K562 (cell line): Measurements from ENCODE around the gene USP10. TPM values are rescaled to one million over a fixed set of nuclear protein-coding genes. Genes with fewer than 3 reads are reported as not detected.
A peak's percentile ranks its signal among the peaks of the same experiment; 100 is the strongest.

Experiments used
- BDP1 ChIP-seq: IDR thresholded peaks from 3 replicates; pipeline ENCODE4 v1.6.1; 2011; ENCODE audit not compliant: insufficient read length, insufficient read depth
- FUS ChIP-seq: fragments of 200-400 bp; formaldehyde crosslinking; optimal IDR thresholded peaks from 2 replicates; pipeline ENCODE3; 2017; ENCODE audit warnings: low read depth, low read length
- HNRNPK ChIP-seq: fragments of 200-400 bp; formaldehyde crosslinking; IDR thresholded peaks from one replicate; pipeline ENCODE4 v1.6.1; 2018; ENCODE audit warnings: mild to moderate bottlenecking, low read depth, low read length; ENCODE audit not compliant: poor library complexity, severe bottlenecking
- MED1 ChIP-seq: sonication (generic); formaldehyde crosslinking; IDR thresholded peaks from 2 replicates; pipeline ENCODE4 v1.8.1; 2023; ENCODE audit warnings: missing genetic modification reagents, borderline replicate concordance
- MXI1 ChIP-seq: IDR thresholded peaks from 2 replicates; pipeline ENCODE4 v1.6.1; 2011; ENCODE audit warnings: low read depth, mild to moderate bottlenecking, improper control_type of control experiment, low read length
- POU5F1 ChIP-seq: fragments of 150-350 bp; IDR thresholded peaks from 2 replicates; pipeline ENCODE4 v1.6.1; 2014; ENCODE audit warnings: borderline replicate concordance, low read length, low read depth, mild to moderate bottlenecking; ENCODE audit not compliant: partially characterized antibody
- ZNF274 ChIP-seq: IDR thresholded peaks from 2 replicates; pipeline ENCODE4 v1.6.1; 2011; ENCODE audit warnings: low read depth, mild to moderate bottlenecking, low read length, moderate library complexity, borderline replicate concordance
- polyA plus RNA-seq, 8 experiments: library from polyadenylated mRNA; depleted of rRNA in 4 of 8; stranded (reverse) in 5 of 8; unstranded in 3 of 8; fragments of >200 nt; fragmentation: Nextera tagmentation in 2 of 8; fragmentation: Illumina TruSeq in 1 of 8; extraction: Ambion mirVana in 2 of 8; extraction: Trizol in 1 of 8; gene quantifications; 2 replicates each; pipeline versions ENCODE4 v1.2.1 to v1.2.3, GENCODE V29; 2011 to 2014; ENCODE audit warnings: inconsistent platforms in 1 of 8, missing spikeins in 1 of 8
- total RNA-seq, 7 experiments: library from RNA; depleted of rRNA in 6 of 7; stranded (reverse); fragments of >200 nt in 6 of 7; fragmentation: Illumina TruSeq in 2 of 7; extraction: Trizol in 2 of 7; gene quantifications; 2 replicates each; pipeline versions ENCODE4 v1.2.1 to v1.2.3, GENCODE V29; 2011 to 2021; ENCODE audit warnings: low replicate concordance in 1 of 7
- TF ChIP-seq, protein P1 (sequence below): fragments of 450-650 bp; formaldehyde crosslinking; IDR thresholded peaks from 2 replicates; pipeline ENCODE4 v1.4.0; 2020; ENCODE audit warnings: mild to moderate bottlenecking, moderate library complexity
- TF ChIP-seq, protein P2 (sequence below), 2 experiments: fragments of 450-650 bp in 1 of 2; sonication (generic) in 1 of 2; formaldehyde crosslinking in 1 of 2; IDR thresholded peaks; 2 replicates each; pipeline versions ENCODE4 v1.7.1 to v1.9.0; 2016 to 2022; ENCODE audit warnings: inconsistent platforms in 1 of 2, mild to moderate bottlenecking in 1 of 2, missing genetic modification reagents in 1 of 2
- TF ChIP-seq, protein P3 (sequence below): fragments of 450-650 bp; IDR thresholded peaks from 2 replicates; pipeline ENCODE4 v1.6.1; 2014; ENCODE audit warnings: low read depth, mild to moderate bottlenecking, moderate library complexity, borderline replicate concordance
- TF ChIP-seq, protein P4 (sequence below): fragments of 250-450 bp; sonication (Bioruptor Pico); IDR thresholded peaks from 2 replicates; pipeline ENCODE4 v1.5.0; 2021; ENCODE audit warnings: mild to moderate bottlenecking, borderline replicate concordance

USP10 gene
- total and polyA plus RNA-seq, 9 of the 15 experiments (the other 6 are each of a cell fraction or from before 2014, with no cell fraction given), result 61.7 to 197 (median 116) TPM

DNA sequence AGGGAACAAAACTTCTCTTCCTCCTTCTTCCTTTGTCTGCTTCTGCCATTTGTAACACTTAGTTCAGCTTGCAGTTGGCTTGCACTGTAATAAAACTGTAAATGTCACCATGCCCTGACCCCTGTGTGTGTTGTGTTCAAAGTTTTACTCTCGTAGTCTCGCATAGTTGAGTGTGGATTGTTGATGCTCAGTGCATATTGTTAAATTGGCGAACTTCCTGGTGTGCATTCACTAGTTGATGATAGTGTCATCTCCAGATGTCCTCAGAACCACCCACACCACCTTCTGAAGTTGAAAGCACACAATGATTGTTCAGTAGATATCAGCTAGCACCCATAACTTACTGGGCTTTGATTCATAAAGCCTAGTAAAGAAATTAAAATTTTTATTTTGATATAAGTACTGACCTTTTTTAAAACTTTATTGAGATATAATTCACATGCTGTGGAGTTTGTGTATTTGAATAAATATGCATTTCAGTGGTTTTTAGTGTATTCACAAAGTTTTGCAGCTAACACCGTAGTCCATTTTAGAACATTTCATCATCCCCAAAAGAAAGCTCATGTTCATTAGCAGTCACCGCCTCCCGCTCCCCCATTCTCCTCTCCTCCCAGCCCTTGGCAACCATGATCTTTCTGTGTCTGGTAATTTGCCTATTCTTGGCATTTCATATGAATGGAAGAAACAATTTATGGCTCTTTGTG, 25.0 kb downstream of the USP10 start (continued):
- TF ChIP-seq, protein P1, sequence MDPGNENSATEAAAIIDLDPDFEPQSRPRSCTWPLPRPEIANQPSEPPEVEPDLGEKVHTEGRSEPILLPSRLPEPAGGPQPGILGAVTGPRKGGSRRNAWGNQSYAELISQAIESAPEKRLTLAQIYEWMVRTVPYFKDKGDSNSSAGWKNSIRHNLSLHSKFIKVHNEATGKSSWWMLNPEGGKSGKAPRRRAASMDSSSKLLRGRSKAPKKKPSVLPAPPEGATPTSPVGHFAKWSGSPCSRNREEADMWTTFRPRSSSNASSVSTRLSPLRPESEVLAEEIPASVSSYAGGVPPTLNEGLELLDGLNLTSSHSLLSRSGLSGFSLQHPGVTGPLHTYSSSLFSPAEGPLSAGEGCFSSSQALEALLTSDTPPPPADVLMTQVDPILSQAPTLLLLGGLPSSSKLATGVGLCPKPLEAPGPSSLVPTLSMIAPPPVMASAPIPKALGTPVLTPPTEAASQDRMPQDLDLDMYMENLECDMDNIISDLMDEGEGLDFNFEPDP, result no peak
- TF ChIP-seq HNRNPK (no peak), MED1 (CRISPR knock-in tag) (no peak), FUS (no peak), ZNF274 (no peak), MXI1 (no peak), BDP1 (no peak), POU5F1 (no peak)
- TF ChIP-seq, protein P2, sequence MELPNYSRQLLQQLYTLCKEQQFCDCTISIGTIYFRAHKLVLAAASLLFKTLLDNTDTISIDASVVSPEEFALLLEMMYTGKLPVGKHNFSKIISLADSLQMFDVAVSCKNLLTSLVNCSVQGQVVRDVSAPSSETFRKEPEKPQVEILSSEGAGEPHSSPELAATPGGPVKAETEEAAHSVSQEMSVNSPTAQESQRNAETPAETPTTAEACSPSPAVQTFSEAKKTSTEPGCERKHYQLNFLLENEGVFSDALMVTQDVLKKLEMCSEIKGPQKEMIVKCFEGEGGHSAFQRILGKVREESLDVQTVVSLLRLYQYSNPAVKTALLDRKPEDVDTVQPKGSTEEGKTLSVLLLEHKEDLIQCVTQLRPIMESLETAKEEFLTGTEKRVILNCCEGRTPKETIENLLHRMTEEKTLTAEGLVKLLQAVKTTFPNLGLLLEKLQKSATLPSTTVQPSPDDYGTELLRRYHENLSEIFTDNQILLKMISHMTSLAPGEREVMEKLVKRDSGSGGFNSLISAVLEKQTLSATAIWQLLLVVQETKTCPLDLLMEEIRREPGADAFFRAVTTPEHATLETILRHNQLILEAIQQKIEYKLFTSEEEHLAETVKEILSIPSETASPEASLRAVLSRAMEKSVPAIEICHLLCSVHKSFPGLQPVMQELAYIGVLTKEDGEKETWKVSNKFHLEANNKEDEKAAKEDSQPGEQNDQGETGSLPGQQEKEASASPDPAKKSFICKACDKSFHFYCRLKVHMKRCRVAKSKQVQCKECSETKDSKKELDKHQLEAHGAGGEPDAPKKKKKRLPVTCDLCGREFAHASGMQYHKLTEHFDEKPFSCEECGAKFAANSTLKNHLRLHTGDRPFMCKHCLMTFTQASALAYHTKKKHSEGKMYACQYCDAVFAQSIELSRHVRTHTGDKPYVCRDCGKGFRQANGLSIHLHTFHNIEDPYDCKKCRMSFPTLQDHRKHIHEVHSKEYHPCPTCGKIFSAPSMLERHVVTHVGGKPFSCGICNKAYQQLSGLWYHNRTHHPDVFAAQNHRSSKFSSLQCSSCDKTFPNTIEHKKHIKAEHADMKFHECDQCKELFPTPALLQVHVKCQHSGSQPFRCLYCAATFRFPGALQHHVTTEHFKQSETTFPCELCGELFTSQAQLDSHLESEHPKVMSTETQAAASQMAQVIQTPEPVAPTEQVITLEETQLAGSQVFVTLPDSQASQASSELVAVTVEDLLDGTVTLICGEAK (IDR thresholded peaks at IDR 0.05), result peak; percentile 74
- TF ChIP-seq, protein P2 (CRISPR knock-in tag; IDR thresholded peaks at IDR 0.05), result peak; percentile 52; the same call in 1 of the 2 replicates
- TF ChIP-seq, protein P3, sequence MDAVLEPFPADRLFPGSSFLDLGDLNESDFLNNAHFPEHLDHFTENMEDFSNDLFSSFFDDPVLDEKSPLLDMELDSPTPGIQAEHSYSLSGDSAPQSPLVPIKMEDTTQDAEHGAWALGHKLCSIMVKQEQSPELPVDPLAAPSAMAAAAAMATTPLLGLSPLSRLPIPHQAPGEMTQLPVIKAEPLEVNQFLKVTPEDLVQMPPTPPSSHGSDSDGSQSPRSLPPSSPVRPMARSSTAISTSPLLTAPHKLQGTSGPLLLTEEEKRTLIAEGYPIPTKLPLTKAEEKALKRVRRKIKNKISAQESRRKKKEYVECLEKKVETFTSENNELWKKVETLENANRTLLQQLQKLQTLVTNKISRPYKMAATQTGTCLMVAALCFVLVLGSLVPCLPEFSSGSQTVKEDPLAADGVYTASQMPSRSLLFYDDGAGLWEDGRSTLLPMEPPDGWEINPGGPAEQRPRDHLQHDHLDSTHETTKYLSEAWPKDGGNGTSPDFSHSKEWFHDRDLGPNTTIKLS, result no peak
- TF ChIP-seq, protein P4, sequence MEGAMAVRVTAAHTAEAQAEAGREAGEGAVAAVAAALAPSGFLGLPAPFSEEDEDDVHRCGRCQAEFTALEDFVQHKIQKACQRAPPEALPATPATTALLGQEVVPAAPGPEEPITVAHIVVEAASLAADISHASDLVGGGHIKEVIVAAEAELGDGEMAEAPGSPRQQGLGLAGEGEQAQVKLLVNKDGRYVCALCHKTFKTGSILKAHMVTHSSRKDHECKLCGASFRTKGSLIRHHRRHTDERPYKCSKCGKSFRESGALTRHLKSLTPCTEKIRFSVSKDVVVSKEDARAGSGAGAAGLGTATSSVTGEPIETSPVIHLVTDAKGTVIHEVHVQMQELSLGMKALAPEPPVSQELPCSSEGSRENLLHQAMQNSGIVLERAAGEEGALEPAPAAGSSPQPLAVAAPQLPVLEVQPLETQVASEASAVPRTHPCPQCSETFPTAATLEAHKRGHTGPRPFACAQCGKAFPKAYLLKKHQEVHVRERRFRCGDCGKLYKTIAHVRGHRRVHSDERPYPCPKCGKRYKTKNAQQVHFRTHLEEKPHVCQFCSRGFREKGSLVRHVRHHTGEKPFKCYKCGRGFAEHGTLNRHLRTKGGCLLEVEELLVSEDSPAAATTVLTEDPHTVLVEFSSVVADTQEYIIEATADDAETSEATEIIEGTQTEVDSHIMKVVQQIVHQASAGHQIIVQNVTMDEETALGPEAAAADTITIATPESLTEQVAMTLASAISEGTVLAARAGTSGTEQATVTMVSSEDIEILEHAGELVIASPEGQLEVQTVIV (CRISPR knock-in tag), result no peak
